ENCODE measurements around the gene SLC1A4.
A peak's percentile ranks its signal among the peaks of the same experiment; 100 is the strongest.

SLC1A4 gene

GRCh38 chr2:65055422-65056214 is 66.4 kb downstream of the SLC1A4 start:
- DNase-seq = peak; percentile 58

GRCh38 chr2:65056215-65057053 is 67.2 kb downstream of the SLC1A4 start, which contains the start of gene CEP68:
CEP68 (plus strand) TSS chr2:65056416; CDS start chr2:65069445, 13,029 bp downstream.
- DNase-seq = peak; percentile 95

- no peak for DNase-seq
Measured at GRCh38 chr2:65057054-65057375, 67.8 kb downstream of the SLC1A4 start.

- peak; percentile 17 for DNase-seq
Measured at GRCh38 chr2:65057391-65058052, 68.3 kb downstream of the SLC1A4 start.

- no peak for DNase-seq
Measured at GRCh38 chr2:65059071-65059470, 69.9 kb downstream of the SLC1A4 start.

GRCh38 chr2:65061146-65061909 is 72.1 kb downstream of the SLC1A4 start:
- no peak for DNase-seq

GRCh38 chr2:65061910-65062339 is 72.7 kb downstream of the SLC1A4 start:
- DNase-seq = no peak

- no peak for DNase-seq
Measured at GRCh38 chr2:65062843-65063825, 73.9 kb downstream of the SLC1A4 start.

- DNase-seq = peak; percentile 17
Measured at GRCh38 chr2:65064728-65065552, 75.7 kb downstream of the SLC1A4 start.

GRCh38 chr2:65067806-65068553 is 78.8 kb downstream of the SLC1A4 start:
- DNase-seq = no peak

GRCh38 chr2:65069439-65069824 is 80.2 kb downstream of the SLC1A4 start:
- DNase-seq = no peak

GRCh38 chr2:65070172-65070830 is 81.1 kb downstream of the SLC1A4 start:
- DNase-seq = no peak

GRCh38 chr2:65070856-65071255 is 81.7 kb downstream of the SLC1A4 start:
- DNase-seq = no peak

GRCh38 chr2:65071499-65072180 is 82.4 kb downstream of the SLC1A4 start:
- no peak for DNase-seq

GRCh38 chr2:65072181-65072970 is 83.2 kb downstream of the SLC1A4 start:
- no peak for DNase-seq

Data from stimulated activated CD4-positive, alpha-beta T cell treated with anti-CD3 and anti-CD28 coated beads, Interleukin-4, amount 100 ng/mL, for 1 hour (primary cell).